Lower leg skin (tissue), 3 donors: Measurements from ENCODE around the gene GREM1.

Experiments
- POLR2A ChIP-seq, 2 donors: fragments of 450-650 bp; IDR thresholded peaks; one replicate each; pipeline ENCODE4 v1.6.1; 2016 to 2017; ENCODE audit warnings: antibody characterized with exemption in 2 of 2, mild to moderate bottlenecking in 1 of 2, moderate library complexity in 1 of 2
- TF ChIP-seq, protein P1 (sequence below), 3 donors: fragments of 450-650 bp; IDR thresholded peaks; one replicate each; pipeline ENCODE4 v1.5.1; 2016; ENCODE audit warnings: antibody characterized with exemption in 3 of 3, mild to moderate bottlenecking in 3 of 3, moderate library complexity in 2 of 3

- TF ChIP-seq, protein P1, sequence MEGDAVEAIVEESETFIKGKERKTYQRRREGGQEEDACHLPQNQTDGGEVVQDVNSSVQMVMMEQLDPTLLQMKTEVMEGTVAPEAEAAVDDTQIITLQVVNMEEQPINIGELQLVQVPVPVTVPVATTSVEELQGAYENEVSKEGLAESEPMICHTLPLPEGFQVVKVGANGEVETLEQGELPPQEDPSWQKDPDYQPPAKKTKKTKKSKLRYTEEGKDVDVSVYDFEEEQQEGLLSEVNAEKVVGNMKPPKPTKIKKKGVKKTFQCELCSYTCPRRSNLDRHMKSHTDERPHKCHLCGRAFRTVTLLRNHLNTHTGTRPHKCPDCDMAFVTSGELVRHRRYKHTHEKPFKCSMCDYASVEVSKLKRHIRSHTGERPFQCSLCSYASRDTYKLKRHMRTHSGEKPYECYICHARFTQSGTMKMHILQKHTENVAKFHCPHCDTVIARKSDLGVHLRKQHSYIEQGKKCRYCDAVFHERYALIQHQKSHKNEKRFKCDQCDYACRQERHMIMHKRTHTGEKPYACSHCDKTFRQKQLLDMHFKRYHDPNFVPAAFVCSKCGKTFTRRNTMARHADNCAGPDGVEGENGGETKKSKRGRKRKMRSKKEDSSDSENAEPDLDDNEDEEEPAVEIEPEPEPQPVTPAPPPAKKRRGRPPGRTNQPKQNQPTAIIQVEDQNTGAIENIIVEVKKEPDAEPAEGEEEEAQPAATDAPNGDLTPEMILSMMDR (IDR thresholded peaks at IDR 0.05), result no peak
- TF ChIP-seq POLR2A (IDR thresholded peaks at IDR 0.05), result no peak
Observed at GRCh38 chr15:32677238-32677750, 40.5 kb upstream of the GREM1 start.
